Thyroid gland (tissue), 4 donors: ENCODE measurements around the gene DSTN.

Experiments used
- CTCF ChIP-seq, 6 experiments: fragments of 200-600 bp in 3 of 6; fragments of 450-650 bp in 3 of 6; sonication (generic) in 3 of 6; IDR thresholded peaks; one replicate each; pipeline ENCODE4 v1.5.1; 2016 to 2019; ENCODE audit warnings: antibody characterized with exemption in 6 of 6, mild to moderate bottlenecking in 2 of 6, inconsistent platforms in 1 of 6, moderate library complexity in 1 of 6
- POLR2A ChIP-seq, 2 donors: fragments of 450-650 bp; IDR thresholded peaks; one replicate each; pipeline ENCODE4 v1.6.1; 2017; ENCODE audit warnings: antibody characterized with exemption in 2 of 2, mild to moderate bottlenecking in 2 of 2, moderate library complexity in 1 of 2

- TF ChIP-seq CTCF (IDR thresholded peaks at IDR 0.05) (no peak), POLR2A (IDR thresholded peaks at IDR 0.05) (no peak)
Observed at GRCh38 chr20:17622086-17622850, 52.4 kb downstream of the DSTN start.
